PC-9 (cell line): ENCODE data around the gene ACP6. TPM values are rescaled to one million over a fixed set of nuclear protein-coding genes. Genes with fewer than 3 reads are reported as not detected.

Source experiments
- BruUV-seq: library from RNA; stranded (reverse); fragments of 400-500 nt; replicated peaks from 2 replicates; lab custom pipeline; 2021; lab: Mats Ljungman, UMichigan
- CTCF ChIA-PET: fragments of 300-600 bp; sonication (Branson Sonifier 250); formaldehyde crosslinking; loops from one replicate; lab custom pipeline; 2022; ENCODE audit warnings: antibody characterized with exemption; lab: Charles Lee
- POLR2A ChIA-PET: fragments of 300-600 bp; sonication (Branson Sonifier 250); formaldehyde crosslinking; loops from one replicate; lab custom pipeline; 2022; ENCODE audit warnings: antibody characterized with exemption; ENCODE audit not compliant: unreplicated experiment; lab: Charles Lee
- DNase-seq, 2 experiments: peaks; one replicate each; pipeline versions ENCODE4 v3.0.0 to v3.0.0-alpha.2; 2015 to 2022; ENCODE audit warnings: mixed read lengths in 1 of 2
- H2AFZ ChIP-seq: fragments of 200-600 bp; sonication (generic); 2 replicates; pipeline ENCODE4 v1.8.1; 2017; ENCODE audit warnings: antibody characterized with exemption
- H3F3A ChIP-seq: fragments of 200-600 bp; sonication (generic); 2 replicates; pipeline ENCODE4 v1.8.1; 2017; ENCODE audit warnings: antibody characterized with exemption, mild to moderate bottlenecking, low read depth; ENCODE audit not compliant: insufficient read depth
- H3K27ac ChIP-seq: fragments of 200-600 bp; sonication (generic); 2 replicates; pipeline ENCODE4 v1.6.1; 2016; ENCODE audit warnings: mixed run types
- H3K27me3 ChIP-seq: fragments of 200-600 bp; sonication (generic); 2 replicates; pipeline ENCODE4 v1.6.1; 2016; ENCODE audit warnings: low read depth, mixed run types; ENCODE audit not compliant: insufficient read depth
- H3K36me3 ChIP-seq: fragments of 200-600 bp; sonication (generic); 2 replicates; pipeline ENCODE4 v1.6.1; 2016; ENCODE audit warnings: low read depth, mixed run types
- H3K4me1 ChIP-seq: fragments of 200-600 bp; sonication (generic); replicated peaks from 2 replicates; pipeline ENCODE4 v1.6.1; 2016; ENCODE audit warnings: mixed run types; ENCODE audit not compliant: insufficient read depth
- H3K4me2 ChIP-seq: fragments of 200-600 bp; sonication (generic); 2 replicates; pipeline ENCODE4 v1.6.1; 2017; ENCODE audit warnings: mixed run types
- H3K4me3 ChIP-seq: fragments of 200-600 bp; sonication (generic); 2 replicates; pipeline ENCODE4 v1.6.1; 2016; ENCODE audit warnings: mixed run types
- H3K79me2 ChIP-seq: fragments of 200-600 bp; sonication (generic); 2 replicates; pipeline ENCODE4 v1.6.1; 2017; ENCODE audit warnings: low read depth, mixed run types
- H3K9me2 ChIP-seq: fragments of 200-600 bp; sonication (generic); 2 replicates; pipeline ENCODE4 v1.8.1; 2017; ENCODE audit warnings: mild to moderate bottlenecking; ENCODE audit not compliant: insufficient read depth
- H3K9me3 ChIP-seq: fragments of 200-600 bp; sonication (generic); 2 replicates; pipeline ENCODE4 v1.8.1; 2016; ENCODE audit warnings: low read depth; ENCODE audit not compliant: insufficient read depth
- H4K20me1 ChIP-seq: fragments of 200-600 bp; sonication (generic); 2 replicates; pipeline ENCODE4 v1.8.1; 2017; ENCODE audit not compliant: insufficient read depth
- CTCF ChIP-seq: fragments of 200-600 bp; sonication (generic); conservative IDR thresholded peaks from 2 replicates; pipeline ENCODE4 v1.6.1; 2017; ENCODE audit warnings: mixed run types, antibody characterized with exemption, mild to moderate bottlenecking, moderate library complexity
- EZH2 ChIP-seq: fragments of 200-600 bp; sonication (generic); IDR thresholded peaks from 2 replicates; pipeline ENCODE4 v1.8.0; 2017; ENCODE audit warnings: antibody characterized with exemption, low read depth
- intact Hi-C: fragments of 100-400 bp; cut with micrococcal nuclease; formaldehyde crosslinking; loops from one replicate; pipeline ENCODE4 v1.10.0; 2022; ENCODE audit not compliant: unreplicated experiment
- total RNA-seq: library from RNA; stranded (reverse); gene quantifications from 2 replicates; pipeline ENCODE4 v1.2.3, GENCODE V29; 2021

Gene ACP6
- total RNA-seq, 1 experiment from 2014 or later, result 71.4 TPM

- Histone ChIP-seq H2AFZ (no peak overlapping the region), H3K4me2 (no peak overlapping the region), H3K27me3 (no peaks in the 10 kb centered on the region), H4K20me1 (peaks cover 5% of the 10 kb centered on the region; the same call in 1 of the 2 replicates), H3K9me3 (no peaks in the 10 kb centered on the region), H3K4me1 (peaks cover 10% of the 10 kb centered on the region), H3K27ac (no peak overlapping the region), H3F3A (no peaks in the 10 kb centered on the region), H3K9me2 (no peaks in the 10 kb centered on the region), H3K4me3 (no peak overlapping the region), H3K36me3 (peaks cover 18% of the 10 kb centered on the region), H3K79me2 (peaks cover 44% of the 10 kb centered on the region)
- CTCF ChIA-PET, result no interaction called here
- DNase-seq, result no peak
- intact Hi-C loops, result no loop called here
- TF ChIP-seq EZH2, result no peak
- TF ChIP-seq CTCF, result no peak
- BruUV-seq, result no TSS peak
- POLR2A ChIA-PET, result no interaction called here
Observed at GRCh38 chr1:147605591-147605990, 64.7 kb downstream of the ACP6 start.

- intact Hi-C loops, result no loop called here
- CTCF ChIA-PET, result no interaction called here
Observed at GRCh38 chr1:147603986-147604385, 66.3 kb downstream of the ACP6 start.

More at GRCh38 chr1:147603986-147604385, 66.3 kb downstream of the ACP6 start:
- Histone ChIP-seq H3K79me2 (peaks cover 46% of the 10 kb centered on the region), H3F3A (no peaks in the 10 kb centered on the region), H4K20me1 (peaks cover 5% of the 10 kb centered on the region; the same call in 1 of the 2 replicates), H3K27ac (no peak overlapping the region), H2AFZ (no peak overlapping the region), H3K4me1 (peaks cover 11% of the 10 kb centered on the region), H3K27me3 (no peaks in the 10 kb centered on the region), H3K4me3 (no peak overlapping the region), H3K4me2 (no peak overlapping the region), H3K9me3 (no peaks in the 10 kb centered on the region), H3K9me2 (no peaks in the 10 kb centered on the region), H3K36me3 (peaks cover 18% of the 10 kb centered on the region)
- TF ChIP-seq CTCF (no peak), EZH2 (no peak)
- no peak for DNase-seq
- POLR2A ChIA-PET, result interaction anchor here (0.7 to 0.9 kb wide), 2 partner anchors 61 to 85 kb away, joined by 3 to 4 read pairs; no protein-coding TSS in a partner anchor
- BruUV-seq, result no TSS peak
